ENCODE data around the gene E2F3. TPM values are rescaled to one million over a fixed set of nuclear protein-coding genes. Genes with fewer than 3 reads are reported as not detected.
A peak's percentile ranks its signal among the peaks of the same experiment; 100 is the strongest.

Gene E2F3
- total and polyA plus RNA-seq, 10 of the 15 experiments (the other 5 are each of a cell fraction or from before 2014, with no cell fraction given) = 5.1 to 16.8 (median 10.6) TPM

DNA sequence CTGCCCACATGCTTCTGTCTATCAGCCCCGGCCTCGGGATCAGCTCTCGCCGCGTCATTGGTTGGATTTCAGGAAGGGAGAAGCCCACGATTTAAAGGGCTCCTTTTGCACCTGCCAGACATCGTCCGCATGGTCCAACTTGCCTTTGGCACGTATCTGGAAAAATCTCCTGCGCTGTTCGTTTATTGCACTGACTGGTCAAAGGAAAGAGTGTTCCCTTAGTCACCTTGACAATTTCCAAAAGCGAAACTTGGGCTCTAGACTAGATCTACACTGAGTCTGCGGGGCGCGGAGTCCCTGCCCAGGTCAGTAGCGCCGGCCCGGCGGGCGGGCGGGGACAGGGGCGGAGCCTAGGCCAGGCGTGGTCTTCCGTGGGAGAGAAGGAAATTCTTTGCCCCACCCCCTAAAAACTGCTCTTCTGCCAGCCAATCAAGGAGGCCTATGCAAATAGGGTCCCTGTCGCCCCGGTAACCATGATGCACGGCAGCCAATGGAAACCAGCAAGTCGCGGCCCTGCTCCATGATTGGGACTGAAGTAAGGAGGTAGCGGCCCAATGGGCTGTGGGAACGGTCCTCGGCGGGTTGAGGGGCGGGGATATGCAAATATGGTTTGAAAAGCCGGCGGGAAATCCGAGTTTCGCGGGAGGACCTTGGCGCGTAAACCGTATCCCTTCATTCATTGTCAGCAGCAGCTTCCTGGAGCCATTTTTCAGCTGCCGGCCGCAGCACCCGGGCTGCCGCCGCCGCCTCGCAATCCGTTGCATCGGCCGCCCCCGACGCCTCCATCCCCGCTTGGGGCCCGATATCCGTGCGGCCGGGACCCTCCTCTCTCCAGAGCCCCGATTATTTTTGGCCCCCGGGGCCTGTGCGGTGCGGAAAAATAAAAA, at the start of gene E2F3 (continued):
- TF ChIP-seq EED (IDR thresholded peaks at IDR 0.05; ENCODE audit: low read depth) (0 out of 2 replicates have a peak, but pooled peaks have one; percentile 47), NFYB (IDR thresholded peaks at IDR 0.05; ENCODE audit: insufficient read depth, low read depth, low read length) (peak; percentile 98), CREM (IDR thresholded peaks at IDR 0.05; ENCODE audit: low read depth) (peak; percentile 35), RFX5 (IDR thresholded peaks at IDR 0.05; ENCODE audit: low read depth, low read length) (peak; percentile 84), SMAD1 (IDR thresholded peaks at IDR 0.05; ENCODE audit: low read depth, partially characterized antibody) (no peak), POLR2AphosphoS5 (IDR thresholded peaks at IDR 0.05; ENCODE audit: low read length) (peak; percentile 92), NR2F1 (conservative IDR thresholded peaks at IDR 0.05) (no peak), SMAD5 (IDR thresholded peaks at IDR 0.05; ENCODE audit: low read depth) (peak; percentile 72), POLR2A (IDR thresholded peaks at IDR 0.05; ENCODE audit: low read depth, low read length) (peak; percentile 87), TAF1 (IDR thresholded peaks at IDR 0.05; ENCODE audit: borderline replicate concordance, low read depth, low read length) (peak; percentile 96), RBBP5 (conservative IDR thresholded peaks at IDR 0.05) (peak; percentile 96; the same call in 1 of the 2 replicates), E4F1 (IDR thresholded peaks at IDR 0.05; ENCODE audit: borderline replicate concordance, partially characterized antibody) (peak; percentile 17), HDAC2 (IDR thresholded peaks at IDR 0.05) (0 out of 2 replicates have a peak, but pooled peaks have one; percentile 62), BHLHE40 (IDR thresholded peaks at IDR 0.05; ENCODE audit: borderline replicate concordance in 1 of 2, low read depth in 2 of 2, low read length in 1 of 2) (peak; percentile 23 to 26; a peak in 1 of 4 replicates), ZNF207 (IDR thresholded peaks at IDR 0.05; ENCODE audit: borderline replicate concordance) (peak; percentile 72), HDGF (IDR thresholded peaks at IDR 0.05) (peak; percentile 37; the same call in 1 of the 2 replicates), IRF3 (IDR thresholded peaks at IDR 0.05) (peak; percentile 87), RB1 (IDR thresholded peaks at IDR 0.05; ENCODE audit: borderline replicate concordance) (peak; percentile 100), ZBTB11 (CRISPR knock-in tag; IDR thresholded peaks at IDR 0.05) (no peak), STAT1 (conservative IDR thresholded peaks at IDR 0.05) (peak; percentile 87; the same call in 1 of the 2 replicates), CBFB (IDR thresholded peaks at IDR 0.05; ENCODE audit: low read depth) (peak; percentile 64; the same call in 1 of the 2 replicates), DPF2 (IDR thresholded peaks at IDR 0.05) (no peak), YY1 (IDR thresholded peaks at IDR 0.05; ENCODE audit: low read depth, low read length) (peak; percentile 92)
